NB4 (cell line): ENCODE data around the gene C10orf143.

Experiments used
- POLR2A ChIP-seq: IDR thresholded peaks from 2 replicates; pipeline ENCODE4 v1.6.1; 2011; ENCODE audit warnings: mild to moderate bottlenecking; ENCODE audit not compliant: insufficient read length; ENCODE audit errors: extremely low read depth
- TF ChIP-seq, protein P1 (sequence below): IDR thresholded peaks from one replicate; pipeline ENCODE4 v1.5.1; 2012; ENCODE audit warnings: low read depth, low read length

DNA sequence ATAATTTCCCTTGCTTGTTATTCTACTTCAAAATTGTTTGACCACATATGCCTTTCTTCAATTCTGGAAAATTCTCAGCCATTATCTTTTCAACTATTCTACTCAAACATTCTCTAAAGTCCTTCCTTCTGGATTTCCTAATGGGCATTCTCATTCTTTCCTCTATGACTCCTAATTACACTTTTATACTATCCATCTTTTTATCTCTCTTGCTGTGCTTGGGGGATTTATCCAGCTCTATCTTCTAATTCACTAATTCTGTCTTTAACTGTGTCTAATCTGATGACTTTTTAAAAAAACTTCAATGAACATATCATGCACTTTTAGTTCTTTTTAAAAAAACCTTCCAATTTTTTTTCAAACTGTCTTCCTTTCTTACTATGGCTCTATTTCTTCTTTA, 38.4 kb downstream of the C10orf143 start:
- TF ChIP-seq POLR2A, result no peak
- TF ChIP-seq, protein P1, sequence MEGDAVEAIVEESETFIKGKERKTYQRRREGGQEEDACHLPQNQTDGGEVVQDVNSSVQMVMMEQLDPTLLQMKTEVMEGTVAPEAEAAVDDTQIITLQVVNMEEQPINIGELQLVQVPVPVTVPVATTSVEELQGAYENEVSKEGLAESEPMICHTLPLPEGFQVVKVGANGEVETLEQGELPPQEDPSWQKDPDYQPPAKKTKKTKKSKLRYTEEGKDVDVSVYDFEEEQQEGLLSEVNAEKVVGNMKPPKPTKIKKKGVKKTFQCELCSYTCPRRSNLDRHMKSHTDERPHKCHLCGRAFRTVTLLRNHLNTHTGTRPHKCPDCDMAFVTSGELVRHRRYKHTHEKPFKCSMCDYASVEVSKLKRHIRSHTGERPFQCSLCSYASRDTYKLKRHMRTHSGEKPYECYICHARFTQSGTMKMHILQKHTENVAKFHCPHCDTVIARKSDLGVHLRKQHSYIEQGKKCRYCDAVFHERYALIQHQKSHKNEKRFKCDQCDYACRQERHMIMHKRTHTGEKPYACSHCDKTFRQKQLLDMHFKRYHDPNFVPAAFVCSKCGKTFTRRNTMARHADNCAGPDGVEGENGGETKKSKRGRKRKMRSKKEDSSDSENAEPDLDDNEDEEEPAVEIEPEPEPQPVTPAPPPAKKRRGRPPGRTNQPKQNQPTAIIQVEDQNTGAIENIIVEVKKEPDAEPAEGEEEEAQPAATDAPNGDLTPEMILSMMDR, result no peak
